OCI-LY3 (cell line): Measurements from ENCODE around the gene ATG7.

Experiments
- H2AFZ ChIP-seq: fragments of 200-600, 300-600 bp; shearing (Covaris generic); 2 replicates; pipeline ENCODE4 v1.6.0; 2014; ENCODE audit warnings: antibody characterized with exemption, low read depth, low read length
- H3K27ac ChIP-seq: fragments of 200-600, 300-600 bp; sonication (generic); 2 replicates; pipeline ENCODE4 v1.5.1; 2014; ENCODE audit warnings: mild to moderate bottlenecking, low read length, moderate library complexity, mixed read lengths
- H3K27me3 ChIP-seq: fragments of 200-600, 300-600 bp; sonication (generic); 2 replicates; pipeline ENCODE4 v1.6.1; 2014; ENCODE audit warnings: low read depth, low read length, mixed read lengths
- H3K36me3 ChIP-seq: fragments of 200-600, 300-600 bp; sonication (generic); replicated peaks from 2 replicates; pipeline ENCODE3; 2014; ENCODE audit warnings: low read depth, low read length, mixed read lengths
- H3K4me1 ChIP-seq: fragments of 300-600, 200-600 bp; sonication (generic); 2 replicates; pipeline ENCODE4 v1.6.1; 2014; ENCODE audit warnings: low read length, mixed read lengths
- H3K4me2 ChIP-seq: fragments of 200-600, 300-600 bp; sonication (generic); 2 replicates; pipeline ENCODE4 v1.6.1; 2014; ENCODE audit warnings: low read length, mixed read lengths
- H3K4me3 ChIP-seq: fragments of 300-600, 200-600 bp; sonication (generic); 2 replicates; pipeline ENCODE4 v1.5.1; 2014; ENCODE audit warnings: antibody characterized with exemption, mild to moderate bottlenecking, low read length, moderate library complexity
- H3K79me2 ChIP-seq: fragments of 300-600, 200-600 bp; shearing (Covaris generic); 2 replicates; pipeline ENCODE4 v1.6.1; 2014; ENCODE audit warnings: mild to moderate bottlenecking, low read length, mixed read lengths
- H3K9ac ChIP-seq: fragments of 300-600, 200-600 bp; shearing (Covaris generic); 2 replicates; pipeline ENCODE4 v1.6.0; 2014; ENCODE audit warnings: mild to moderate bottlenecking, low read length, moderate library complexity
- H3K9me3 ChIP-seq: fragments of 200-600, 300-600 bp; shearing (Covaris generic); 2 replicates; pipeline ENCODE4 v1.6.1; 2014; ENCODE audit warnings: low read length, mixed read lengths; ENCODE audit not compliant: insufficient read depth
- H4K20me1 ChIP-seq: fragments of 200-600, 300-600 bp; sonication (generic); 2 replicates; pipeline ENCODE4 v1.6.1; 2016; ENCODE audit warnings: low read length, mixed read lengths; ENCODE audit not compliant: insufficient read depth
- EZH2phosphoT487 ChIP-seq: fragments of 200-600 bp; shearing (Covaris generic); IDR thresholded peaks from 2 replicates; pipeline ENCODE4 v1.6.1; 2018; ENCODE audit warnings: antibody characterized with exemption, mixed run types, low read depth
- TF ChIP-seq, protein P1 (sequence below): fragments of 200-600, 300-600 bp; sonication (generic); IDR thresholded peaks from 2 replicates; pipeline ENCODE4 v1.5.1; 2014; ENCODE audit warnings: antibody characterized with exemption, low read length, low read depth

The ATG7 gene

DNA sequence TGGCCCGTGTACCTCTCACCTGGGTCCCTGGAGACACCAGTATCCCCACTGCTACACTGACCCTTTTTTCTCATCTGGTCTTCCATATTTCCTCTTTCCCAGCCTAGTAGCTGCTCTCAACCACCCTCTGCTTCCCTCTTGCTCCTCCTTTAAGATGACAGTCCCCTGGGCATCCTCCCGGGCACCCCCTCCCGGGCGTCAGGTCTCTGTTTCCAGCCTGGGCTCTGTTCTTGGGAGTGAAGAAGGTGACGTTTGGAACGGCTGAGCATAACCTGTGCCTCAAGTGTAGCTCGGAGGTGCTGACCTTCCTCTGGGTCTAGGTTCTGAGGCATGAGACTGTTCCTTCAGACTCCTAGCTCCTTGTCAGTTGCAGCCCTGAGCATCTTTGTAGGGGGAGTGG lies 270.4 kb downstream of the ATG7 start:
- Histone ChIP-seq H3K9ac (no peak overlapping the region), H3K9me3 (no peaks in the 10 kb centered on the region), H3K4me3 (no peak overlapping the region), H3K79me2 (no peaks in the 10 kb centered on the region), H3K27ac (no peak overlapping the region), H3K36me3 (no peaks in the 10 kb centered on the region), H3K4me1 (no peaks in the 10 kb centered on the region), H2AFZ (no peak overlapping the region), H3K27me3 (no peaks in the 10 kb centered on the region), H4K20me1 (no peaks in the 10 kb centered on the region), H3K4me2 (no peak overlapping the region)
- no peak for TF ChIP-seq EZH2phosphoT487
- TF ChIP-seq, protein P1, sequence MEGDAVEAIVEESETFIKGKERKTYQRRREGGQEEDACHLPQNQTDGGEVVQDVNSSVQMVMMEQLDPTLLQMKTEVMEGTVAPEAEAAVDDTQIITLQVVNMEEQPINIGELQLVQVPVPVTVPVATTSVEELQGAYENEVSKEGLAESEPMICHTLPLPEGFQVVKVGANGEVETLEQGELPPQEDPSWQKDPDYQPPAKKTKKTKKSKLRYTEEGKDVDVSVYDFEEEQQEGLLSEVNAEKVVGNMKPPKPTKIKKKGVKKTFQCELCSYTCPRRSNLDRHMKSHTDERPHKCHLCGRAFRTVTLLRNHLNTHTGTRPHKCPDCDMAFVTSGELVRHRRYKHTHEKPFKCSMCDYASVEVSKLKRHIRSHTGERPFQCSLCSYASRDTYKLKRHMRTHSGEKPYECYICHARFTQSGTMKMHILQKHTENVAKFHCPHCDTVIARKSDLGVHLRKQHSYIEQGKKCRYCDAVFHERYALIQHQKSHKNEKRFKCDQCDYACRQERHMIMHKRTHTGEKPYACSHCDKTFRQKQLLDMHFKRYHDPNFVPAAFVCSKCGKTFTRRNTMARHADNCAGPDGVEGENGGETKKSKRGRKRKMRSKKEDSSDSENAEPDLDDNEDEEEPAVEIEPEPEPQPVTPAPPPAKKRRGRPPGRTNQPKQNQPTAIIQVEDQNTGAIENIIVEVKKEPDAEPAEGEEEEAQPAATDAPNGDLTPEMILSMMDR = no peak

GRCh38 chr3:11543141-11543947 lies 271.1 kb downstream of the ATG7 start:
- H3K4me2 ChIP-seq = no peak overlapping the region
- no peak overlapping the region for H3K9ac ChIP-seq
- no peaks in the 10 kb centered on the region for H3K27me3 ChIP-seq
- no peaks in the 10 kb centered on the region for H3K9me3 ChIP-seq
- H3K27ac ChIP-seq = no peak overlapping the region
- H3K4me1 ChIP-seq = no peaks in the 10 kb centered on the region
- H3K4me3 ChIP-seq = no peak overlapping the region
- TF ChIP-seq, protein P1 = no peak
- TF ChIP-seq EZH2phosphoT487 = no peak
- H3K79me2 ChIP-seq = no peaks in the 10 kb centered on the region
- H4K20me1 ChIP-seq = no peaks in the 10 kb centered on the region
- H3K36me3 ChIP-seq = no peaks in the 10 kb centered on the region
- no peak overlapping the region for H2AFZ ChIP-seq

DNA sequence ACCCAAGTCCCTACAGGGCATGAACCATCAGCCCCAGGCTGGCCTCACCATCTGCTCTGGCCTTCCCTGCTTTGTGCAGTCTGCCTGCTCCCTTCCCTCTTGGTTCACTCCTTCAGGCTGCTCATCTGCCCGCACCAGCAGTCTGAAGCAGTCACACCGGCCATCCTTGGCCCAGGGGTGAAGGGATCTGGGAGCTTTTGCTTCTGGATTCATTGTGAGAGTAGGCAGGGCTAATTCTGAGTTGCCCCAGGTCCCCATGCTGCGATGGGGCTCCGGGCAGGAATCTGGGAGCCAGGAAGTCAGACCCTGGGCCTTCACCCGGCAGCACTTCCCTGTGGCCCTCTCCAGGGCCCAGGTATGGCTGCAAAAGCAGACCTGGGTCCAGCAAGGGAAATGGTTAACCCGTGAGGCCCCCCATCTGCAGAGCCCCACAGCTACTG lies 271.8 kb downstream of the ATG7 start:
- Histone ChIP-seq H4K20me1 (no peaks in the 10 kb centered on the region), H3K9ac (no peak overlapping the region), H3K4me2 (no peak overlapping the region), H3K4me1 (no peaks in the 10 kb centered on the region), H3K27me3 (no peaks in the 10 kb centered on the region), H3K27ac (no peak overlapping the region), H3K4me3 (no peak overlapping the region), H3K9me3 (no peaks in the 10 kb centered on the region), H3K79me2 (no peaks in the 10 kb centered on the region), H3K36me3 (no peaks in the 10 kb centered on the region), H2AFZ (no peak overlapping the region)
- TF ChIP-seq EZH2phosphoT487 = no peak
- TF ChIP-seq, protein P1 = no peak

DNA sequence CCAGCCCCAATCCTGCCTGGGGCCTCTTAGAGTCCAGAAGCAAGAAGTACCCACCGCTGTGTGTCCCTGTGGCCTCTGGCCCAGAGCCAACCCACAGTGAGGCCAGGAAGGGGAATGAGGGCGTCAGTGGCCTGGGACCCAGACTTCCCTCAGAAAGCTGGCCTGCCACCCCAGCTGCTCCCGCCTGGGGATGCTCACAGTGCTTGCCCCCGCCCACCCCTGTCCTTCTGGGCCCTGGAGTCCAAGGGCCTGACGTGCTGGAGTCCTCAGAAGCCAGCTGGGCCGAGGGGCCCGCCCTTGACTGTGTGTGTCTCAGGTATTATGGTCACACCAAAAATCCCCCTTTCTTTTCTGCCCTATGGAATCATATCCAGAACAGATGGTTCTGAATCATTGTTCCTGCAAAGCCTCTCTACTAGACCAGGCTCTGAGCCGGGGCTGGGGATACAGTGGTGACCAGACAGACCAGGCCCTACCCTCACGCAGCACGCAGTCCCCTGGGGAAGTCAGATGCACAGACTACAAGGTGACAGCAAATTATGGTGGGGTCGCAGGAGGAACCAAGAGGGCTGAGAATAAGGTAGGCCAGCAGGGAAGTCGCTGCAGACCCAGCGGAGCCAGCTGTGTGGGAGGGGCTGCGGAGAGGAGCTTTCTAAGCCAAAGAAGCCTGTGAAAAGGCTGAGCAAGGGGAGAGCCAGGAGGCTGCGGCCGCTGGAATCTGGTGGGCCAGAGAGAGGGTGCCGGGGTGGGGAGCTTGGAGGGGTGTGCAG lies 272.4 kb downstream of the ATG7 start:
- TF ChIP-seq, protein P1 = no peak
- no peak for TF ChIP-seq EZH2phosphoT487
- Histone ChIP-seq H3K27me3 (no peaks in the 10 kb centered on the region), H3K4me3 (no peak overlapping the region), H2AFZ (no peak overlapping the region), H3K9ac (no peak overlapping the region), H3K79me2 (no peaks in the 10 kb centered on the region), H4K20me1 (no peaks in the 10 kb centered on the region), H3K9me3 (no peaks in the 10 kb centered on the region), H3K36me3 (no peaks in the 10 kb centered on the region), H3K4me1 (no peaks in the 10 kb centered on the region), H3K27ac (no peak overlapping the region), H3K4me2 (no peak overlapping the region)
